ENCODE results near the gene CALM1.

Gene CALM1

GRCh38 chr14:90451961-90452360 lies 55.1 kb downstream of the CALM1 start:
- no peaks in the 10 kb centered on the region for H3K27me3 Mint-ChIP-seq
- H3K4me1 Mint-ChIP-seq (ENCODE audit: low read depth) = peaks cover 4% of the 10 kb centered on the region
- H3K27ac Mint-ChIP-seq = no peak overlapping the region
- H3K4me3 Mint-ChIP-seq = no peak overlapping the region
- no peaks in the 10 kb centered on the region for H3K9me3 Mint-ChIP-seq
- no peaks in the 10 kb centered on the region for H3K36me3 Mint-ChIP-seq (ENCODE audit: low read depth)

GRCh38 chr14:90452366-90452765 lies 55.5 kb downstream of the CALM1 start:
- H3K36me3 Mint-ChIP-seq (ENCODE audit: low read depth) = no peaks in the 10 kb centered on the region
- no peak overlapping the region for H3K4me3 Mint-ChIP-seq
- no peaks in the 10 kb centered on the region for H3K9me3 Mint-ChIP-seq
- no peaks in the 10 kb centered on the region for H3K27me3 Mint-ChIP-seq
- peaks cover 4% of the 10 kb centered on the region for H3K4me1 Mint-ChIP-seq (ENCODE audit: low read depth)
- H3K27ac Mint-ChIP-seq = no peak overlapping the region

- H3K9me3 Mint-ChIP-seq = no peaks in the 10 kb centered on the region
- H3K4me1 Mint-ChIP-seq (ENCODE audit: low read depth) = peaks cover 4% of the 10 kb centered on the region
- no peaks in the 10 kb centered on the region for H3K36me3 Mint-ChIP-seq (ENCODE audit: low read depth)
- H3K4me3 Mint-ChIP-seq = no peak overlapping the region
- no peaks in the 10 kb centered on the region for H3K27me3 Mint-ChIP-seq
- H3K27ac Mint-ChIP-seq = no peak overlapping the region
These were observed 56.6 kb downstream of the CALM1 start for GRCh38 chr14:90453401-90453951.

GRCh38 chr14:90454041-90455000 lies 57.5 kb downstream of the CALM1 start:
- Mint-ChIP-seq H3K4me3 (no peak overlapping the region), H3K4me1 (ENCODE audit: low read depth) (peaks cover 4% of the 10 kb centered on the region), H3K27ac (no peak overlapping the region), H3K27me3 (no peaks in the 10 kb centered on the region), H3K9me3 (no peaks in the 10 kb centered on the region), H3K36me3 (ENCODE audit: low read depth) (no peaks in the 10 kb centered on the region)

GRCh38 chr14:90455100-90455571 lies 58.3 kb downstream of the CALM1 start:
- no peak overlapping the region for H3K27ac Mint-ChIP-seq
- no peaks in the 10 kb centered on the region for H3K36me3 Mint-ChIP-seq (ENCODE audit: low read depth)
- H3K27me3 Mint-ChIP-seq = no peaks in the 10 kb centered on the region
- no peak overlapping the region for H3K4me3 Mint-ChIP-seq
- peaks cover 4% of the 10 kb centered on the region for H3K4me1 Mint-ChIP-seq (ENCODE audit: low read depth)
- no peaks in the 10 kb centered on the region for H3K9me3 Mint-ChIP-seq

GRCh38 chr14:90456551-90456950 lies 59.7 kb downstream of the CALM1 start:
- H3K36me3 Mint-ChIP-seq (ENCODE audit: low read depth) = no peaks in the 10 kb centered on the region
- H3K4me3 Mint-ChIP-seq = no peak overlapping the region
- no peaks in the 10 kb centered on the region for H3K9me3 Mint-ChIP-seq
- H3K4me1 Mint-ChIP-seq (ENCODE audit: low read depth) = peaks cover 4% of the 10 kb centered on the region
- no peaks in the 10 kb centered on the region for H3K27me3 Mint-ChIP-seq
- no peak overlapping the region for H3K27ac Mint-ChIP-seq

GRCh38 chr14:90457186-90457585 lies 60.4 kb downstream of the CALM1 start:
- H3K27me3 Mint-ChIP-seq = no peaks in the 10 kb centered on the region
- no peaks in the 10 kb centered on the region for H3K9me3 Mint-ChIP-seq
- H3K27ac Mint-ChIP-seq = no peak overlapping the region
- H3K36me3 Mint-ChIP-seq (ENCODE audit: low read depth) = no peaks in the 10 kb centered on the region
- H3K4me3 Mint-ChIP-seq = no peak overlapping the region
- no peaks in the 10 kb centered on the region for H3K4me1 Mint-ChIP-seq (ENCODE audit: low read depth)
